Fibroblast of skin of back (primary cell): ENCODE results near the gene FYTTD1. TPM values are rescaled to one million over a fixed set of nuclear protein-coding genes. Genes with fewer than 3 reads are reported as not detected.
"Not testable (repeated sequence)": the region's sequence is repeated elsewhere in the genome, so short reads cannot be mapped to it uniquely, and the experiment has no call there.

Experiments used
- DNase-seq: peaks from one replicate; pipeline ENCODE4 v3.0.0-alpha.2; 2013
- polyA plus RNA-seq, 2 experiments: library from polyadenylated mRNA; unstranded; fragments of 120-200 nt; gene quantifications; one replicate each; pipeline ENCODE4 v1.2.1, GENCODE V29; 2013; ENCODE audit not compliant: insufficient read length in 2 of 2

FYTTD1 gene
- polyA plus RNA-seq (2013, experiment 1 of 2; ENCODE audit: insufficient read length): 57.1 TPM
- polyA plus RNA-seq (2013, experiment 2 of 2; ENCODE audit: insufficient read length): 59.7 TPM

GRCh38 chr3:197749601-197750395, at the start of gene FYTTD1:
FYTTD1 (plus strand) TSS chr3:197749883; CDS start chr3:197749972, 89 bp downstream.
- DNase-seq: peak; percentile 87

- DNase-seq: peak; percentile 44
Observed at GRCh38 chr3:197700095-197700494, 49.6 kb upstream of the FYTTD1 start.

- no peak for DNase-seq
Observed at GRCh38 chr3:197701841-197702240, 47.8 kb upstream of the FYTTD1 start.

GRCh38 chr3:197706658-197707057, 43.0 kb upstream of the FYTTD1 start:
- no peak for DNase-seq

GRCh38 chr3:197709135-197709534, 40.5 kb upstream of the FYTTD1 start:
- no peak for DNase-seq

- DNase-seq: peak; percentile 44
Observed at GRCh38 chr3:197710965-197711364, 38.7 kb upstream of the FYTTD1 start.

GRCh38 chr3:197711973-197712707, 37.5 kb upstream of the FYTTD1 start:
- peak; percentile 99 for DNase-seq

GRCh38 chr3:197713477-197713822, 36.2 kb upstream of the FYTTD1 start:
- DNase-seq: no peak

GRCh38 chr3:197714251-197714650, 35.4 kb upstream of the FYTTD1 start:
- DNase-seq: no peak

GRCh38 chr3:197718891-197719290, 30.8 kb upstream of the FYTTD1 start:
- DNase-seq: peak; percentile 84

- DNase-seq: no peak
Observed at GRCh38 chr3:197720694-197721093, 29.0 kb upstream of the FYTTD1 start.

- no peak for DNase-seq
Observed at GRCh38 chr3:197722734-197723133, 26.9 kb upstream of the FYTTD1 start.

- DNase-seq: not testable (repeated sequence)
Observed at GRCh38 chr3:197727878-197728277, 21.8 kb upstream of the FYTTD1 start.

- DNase-seq: no peak
Observed at GRCh38 chr3:197728487-197728886, 21.2 kb upstream of the FYTTD1 start.

GRCh38 chr3:197730200-197730599, 19.5 kb upstream of the FYTTD1 start:
- DNase-seq: peak; percentile 87

- DNase-seq: not testable (repeated sequence)
Observed at GRCh38 chr3:197730770-197731169, 18.9 kb upstream of the FYTTD1 start.

GRCh38 chr3:197731483-197731882, 18.2 kb upstream of the FYTTD1 start:
- DNase-seq: not testable (repeated sequence)

GRCh38 chr3:197733042-197733441, 16.6 kb upstream of the FYTTD1 start:
- DNase-seq: no peak

- no peak for DNase-seq
Observed at GRCh38 chr3:197734667-197735318, 14.9 kb upstream of the FYTTD1 start.

GRCh38 chr3:197736010-197736490, 13.6 kb upstream of the FYTTD1 start:
- DNase-seq: peak; percentile 28

GRCh38 chr3:197736491-197737318, 13.0 kb upstream of the FYTTD1 start, which contains the start of gene RUBCN:
RUBCN (minus strand) TSS chr3:197736904; CDS start chr3:197736719, 185 bp downstream.
- peak; percentile 96 for DNase-seq

- no peak for DNase-seq
Observed at GRCh38 chr3:197737319-197737649, 12.4 kb upstream of the FYTTD1 start.
